Effector CD4-positive, alpha-beta T cell (primary cell): Measurements from ENCODE around the gene HYI.
"Not testable (repeated sequence)": the region's sequence is repeated elsewhere in the genome, so short reads cannot be mapped to it uniquely, and the experiment has no call there.

Source experiments
- DNase-seq: peaks from one replicate; pipeline ENCODE4 v3.0.0-alpha.2; 2020

The HYI gene

GRCh38 chr1:43426221-43426620 is 27.5 kb downstream of the HYI start:
- DNase-seq, result no peak

DNA sequence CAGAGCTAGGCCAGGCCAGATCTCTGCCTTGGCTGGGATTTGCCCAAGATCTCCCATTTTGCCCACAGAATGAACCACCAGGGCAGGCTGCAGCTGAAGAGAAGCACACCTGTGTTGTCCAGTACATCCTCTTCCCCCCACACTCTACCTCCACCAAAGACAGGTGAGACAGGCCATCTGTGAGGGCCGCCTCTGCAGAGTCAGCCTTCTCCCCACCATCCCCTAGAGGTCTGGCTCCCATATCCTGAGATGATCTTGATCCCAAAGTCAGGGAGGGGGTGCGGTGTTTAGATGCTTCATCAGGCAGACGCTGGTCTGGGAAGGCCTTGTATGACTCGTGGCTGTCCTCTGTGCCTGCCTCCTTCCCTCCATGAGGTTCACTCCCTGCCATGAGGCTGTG is 28.7 kb downstream of the HYI start:
- DNase-seq, result no peak

- no peak for DNase-seq
These were observed 29.8 kb downstream of the HYI start for GRCh38 chr1:43423672-43424550.

DNA sequence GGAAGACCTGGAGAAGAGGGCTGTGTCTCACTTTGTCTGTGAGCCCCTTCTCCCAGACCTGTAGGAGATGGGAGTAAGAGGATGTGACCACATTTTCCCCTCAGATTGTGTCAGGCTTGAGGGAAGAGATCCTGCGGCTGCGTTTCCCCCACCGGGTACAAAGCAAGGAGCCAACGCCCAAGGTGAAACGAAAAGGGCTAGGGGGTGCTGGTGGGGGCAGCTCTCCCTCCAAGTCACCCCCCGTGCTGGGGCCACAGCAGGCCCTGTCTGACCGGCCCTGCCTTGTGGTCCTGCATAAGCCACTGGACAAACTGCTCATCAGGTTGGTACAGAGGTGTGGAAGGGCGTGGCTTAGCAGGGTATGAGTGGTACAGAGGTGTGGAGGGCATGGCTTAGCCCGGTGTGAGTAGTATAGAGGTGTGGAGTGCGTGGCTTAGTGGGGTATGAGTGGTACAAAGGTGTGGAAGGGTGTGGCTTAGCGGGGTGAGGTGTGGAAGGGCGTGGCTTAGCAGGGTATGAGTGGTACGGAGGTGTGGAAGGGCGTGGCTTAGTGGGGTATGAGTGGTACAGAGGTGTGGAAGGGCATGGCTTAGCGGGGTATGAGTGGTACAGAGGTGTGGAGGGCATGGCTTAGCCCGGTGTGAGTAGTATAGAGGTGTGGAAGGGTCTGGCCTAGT is 30.6 kb downstream of the HYI start:
- no peak for DNase-seq

DNA sequence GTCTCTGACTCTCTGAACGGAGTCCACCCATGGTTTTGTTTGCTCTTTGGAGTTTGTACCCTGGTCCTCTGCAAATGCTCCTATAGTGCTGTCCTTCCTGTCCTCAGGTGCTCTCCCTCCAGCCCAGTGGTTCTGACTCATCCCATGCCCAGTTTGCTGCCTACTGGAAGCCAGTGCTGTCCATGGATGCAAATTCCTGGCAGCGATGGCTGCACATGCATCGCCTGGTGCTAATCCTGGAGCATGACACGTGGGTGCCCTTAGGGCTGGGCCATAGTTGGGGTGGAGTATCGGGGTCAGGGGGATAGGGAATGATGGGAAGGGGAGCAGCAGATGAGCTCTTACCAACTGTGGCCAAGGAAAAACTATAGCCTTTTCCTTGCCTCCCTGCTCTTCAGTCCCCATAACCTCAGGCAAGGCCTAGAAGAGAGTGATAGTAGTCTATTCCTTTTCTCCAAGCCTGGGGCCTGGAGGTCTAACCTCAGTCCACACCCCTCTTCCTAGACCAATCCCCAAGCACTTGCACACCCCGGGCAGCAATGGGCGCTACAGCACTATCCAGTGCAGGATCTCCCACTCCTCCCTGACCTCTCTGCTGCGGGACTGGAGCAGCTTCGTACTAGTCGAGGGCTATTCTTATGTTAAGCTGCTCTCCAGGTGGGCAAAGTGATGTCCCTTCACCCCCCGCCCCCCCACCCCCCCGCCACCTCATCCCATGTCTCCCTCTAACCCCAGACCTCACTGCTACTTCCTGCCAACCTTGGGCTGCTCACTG is 31.6 kb downstream of the HYI start:
- DNase-seq, result no peak

GRCh38 chr1:43421396-43421795 is 32.3 kb downstream of the HYI start:
- no peak for DNase-seq

GRCh38 chr1:43420874-43421273 is 32.9 kb downstream of the HYI start:
- no peak for DNase-seq

DNA sequence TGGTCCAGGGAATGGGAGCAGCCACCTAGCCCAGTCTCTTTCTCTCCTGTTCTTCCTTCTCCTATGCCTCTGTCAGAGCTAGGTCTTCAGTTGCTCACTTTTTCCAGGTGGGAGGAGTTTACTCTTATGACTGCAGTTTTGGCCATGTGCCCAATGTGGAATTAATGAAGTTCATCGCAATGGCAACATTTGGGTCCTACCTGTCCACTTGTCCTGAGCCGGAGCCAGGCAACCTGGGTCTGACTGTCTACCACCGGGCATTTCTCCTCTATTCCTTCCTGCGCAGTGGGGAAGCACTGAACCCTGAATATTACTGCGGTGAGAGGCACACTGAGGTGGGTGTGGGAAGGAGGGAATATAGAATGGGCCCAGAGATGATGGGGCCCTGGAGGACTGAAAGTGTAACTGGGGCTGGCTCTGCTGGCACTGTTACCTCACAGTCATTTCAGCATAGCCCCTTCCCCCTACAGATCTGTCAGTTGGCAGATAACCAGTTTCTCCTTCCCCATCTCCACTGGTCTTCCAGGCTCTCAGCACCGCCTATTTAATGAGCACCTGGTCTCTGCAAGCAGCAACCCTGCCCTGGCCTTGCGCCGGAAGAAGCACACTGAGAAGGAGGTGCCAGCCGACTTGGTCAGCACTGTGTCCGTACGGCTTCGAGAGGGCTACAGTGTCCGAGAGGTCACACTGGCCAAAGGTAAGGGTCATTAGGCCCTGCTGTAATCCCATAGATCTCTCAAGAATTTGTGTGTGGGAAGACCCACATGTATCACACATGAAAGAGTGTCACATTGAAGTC is 33.9 kb downstream of the HYI start:
- no peak for DNase-seq

GRCh38 chr1:43418858-43419257 is 34.9 kb downstream of the HYI start:
- no peak for DNase-seq

DNA sequence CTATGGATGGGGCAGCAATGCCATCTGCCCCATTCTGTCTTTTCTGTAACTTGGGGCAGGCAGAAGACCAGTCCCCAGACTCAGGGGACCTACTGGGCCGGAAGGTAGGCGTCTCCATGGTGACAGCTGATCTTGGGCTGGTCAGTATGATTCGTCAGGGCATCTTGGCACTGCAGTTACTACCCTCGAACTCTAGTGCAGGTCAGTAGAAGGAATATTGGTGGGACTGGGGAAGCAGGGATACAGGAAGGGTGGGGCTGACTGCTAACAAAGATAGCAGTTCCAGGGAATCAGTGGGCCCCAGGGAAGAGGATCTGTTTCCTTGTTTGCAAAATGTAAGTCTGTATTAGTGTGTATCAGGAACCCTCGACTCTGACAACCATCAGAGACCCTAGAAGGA is 37.8 kb downstream of the HYI start:
- DNase-seq, result no peak

DNA sequence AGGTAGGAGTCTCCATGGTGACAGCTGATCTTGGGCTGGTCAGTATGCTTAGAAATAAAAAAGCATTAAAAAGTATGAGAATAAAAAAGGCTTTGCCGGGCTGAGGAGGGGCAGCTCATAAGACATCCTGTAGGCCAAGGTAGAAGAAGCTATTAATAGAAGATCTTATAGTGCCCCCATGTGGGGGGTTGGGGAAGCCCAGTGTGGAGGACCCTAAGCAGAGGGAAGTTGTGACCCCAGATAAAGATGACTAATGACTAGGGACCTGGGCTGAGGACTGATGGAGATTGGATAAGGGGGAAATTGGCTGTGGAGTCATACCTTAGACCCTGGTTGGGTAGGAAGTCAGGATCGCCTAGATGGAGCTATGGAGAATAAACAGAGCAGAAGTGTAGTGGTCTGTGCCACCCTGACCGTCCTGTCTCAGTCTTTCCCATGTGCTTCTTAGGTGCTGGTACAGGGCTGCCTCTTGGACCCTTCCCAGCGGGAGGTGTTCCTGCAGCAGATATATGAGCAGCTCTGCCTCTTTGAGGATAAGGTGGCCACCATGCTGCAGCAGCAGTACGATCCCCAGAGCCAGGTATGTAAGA is 39.0 kb downstream of the HYI start:
- DNase-seq, result peak; percentile 54

DNA sequence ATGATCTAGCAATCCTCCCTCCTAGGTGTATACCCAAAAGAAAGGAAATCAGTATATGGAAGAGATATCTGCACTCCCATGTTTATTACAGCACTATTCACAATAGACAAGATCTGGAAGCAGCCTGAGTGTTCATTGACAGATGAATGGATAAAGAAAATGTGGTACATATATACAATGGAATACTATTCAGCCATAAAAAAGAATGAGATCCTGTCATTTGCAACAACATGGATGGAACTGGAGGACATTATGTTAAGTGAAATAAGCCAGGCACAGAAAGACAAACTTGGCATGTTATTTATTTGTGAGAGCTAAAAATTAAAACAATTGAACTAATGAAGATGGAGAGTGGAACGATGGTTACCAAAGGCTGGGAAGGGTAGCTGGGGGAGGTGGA is 40.3 kb downstream of the HYI start:
- not testable (repeated sequence) for DNase-seq

- DNase-seq, result no peak
These were observed 43.2 kb downstream of the HYI start for GRCh38 chr1:43410571-43410970.

DNA sequence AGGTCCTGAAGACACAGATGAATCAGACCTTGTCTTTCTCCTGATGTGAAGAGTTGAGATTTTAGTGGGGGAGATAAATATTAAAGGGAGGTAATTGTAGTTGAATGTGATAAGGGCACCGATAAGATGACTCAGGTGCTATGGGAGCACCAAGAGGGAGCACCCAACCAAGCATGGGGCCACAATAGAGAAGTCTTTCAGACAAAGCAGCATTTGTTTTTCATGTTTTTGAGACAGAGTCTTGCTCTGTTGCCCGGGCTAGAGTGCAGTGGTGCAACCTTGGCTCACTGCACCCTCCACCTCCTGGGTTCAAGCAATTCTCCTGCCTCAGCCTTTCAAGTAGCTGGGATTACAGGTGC is 47.9 kb downstream of the HYI start:
- DNase-seq, result no peak

DNA sequence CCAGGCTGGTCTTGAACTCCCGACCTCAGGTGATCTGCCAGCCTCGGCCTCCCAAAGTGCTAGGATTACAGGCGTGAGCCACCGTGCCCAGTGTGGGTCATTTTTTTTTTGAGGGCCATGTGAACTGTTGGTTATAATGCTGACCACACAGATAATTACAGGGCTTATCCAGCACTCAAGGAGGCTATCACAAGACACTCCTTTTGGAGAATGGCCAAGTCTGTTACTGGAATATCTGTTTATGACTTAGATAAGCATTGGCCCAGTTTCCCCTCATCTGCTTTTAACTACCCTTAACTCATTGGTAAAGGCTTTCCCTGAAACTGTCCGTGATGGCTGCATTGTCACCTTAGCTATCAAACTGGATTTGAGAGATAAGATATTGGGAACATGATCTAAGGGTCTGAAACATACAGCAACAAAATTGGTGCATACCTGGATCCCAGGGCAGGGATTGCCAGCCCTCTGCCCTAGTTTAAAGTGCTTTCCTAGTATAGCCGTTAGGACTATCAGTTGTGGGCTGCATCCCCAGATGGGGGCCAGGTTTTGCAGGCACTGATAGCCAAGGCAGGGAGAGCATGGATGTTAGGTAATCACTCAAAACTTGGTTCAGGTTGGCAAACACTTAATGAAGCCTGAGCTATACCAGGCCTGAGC is 48.4 kb downstream of the HYI start:
- DNase-seq, result no peak

- no peak for DNase-seq
These were observed 49.4 kb downstream of the HYI start for GRCh38 chr1:43404353-43404752.

DNA sequence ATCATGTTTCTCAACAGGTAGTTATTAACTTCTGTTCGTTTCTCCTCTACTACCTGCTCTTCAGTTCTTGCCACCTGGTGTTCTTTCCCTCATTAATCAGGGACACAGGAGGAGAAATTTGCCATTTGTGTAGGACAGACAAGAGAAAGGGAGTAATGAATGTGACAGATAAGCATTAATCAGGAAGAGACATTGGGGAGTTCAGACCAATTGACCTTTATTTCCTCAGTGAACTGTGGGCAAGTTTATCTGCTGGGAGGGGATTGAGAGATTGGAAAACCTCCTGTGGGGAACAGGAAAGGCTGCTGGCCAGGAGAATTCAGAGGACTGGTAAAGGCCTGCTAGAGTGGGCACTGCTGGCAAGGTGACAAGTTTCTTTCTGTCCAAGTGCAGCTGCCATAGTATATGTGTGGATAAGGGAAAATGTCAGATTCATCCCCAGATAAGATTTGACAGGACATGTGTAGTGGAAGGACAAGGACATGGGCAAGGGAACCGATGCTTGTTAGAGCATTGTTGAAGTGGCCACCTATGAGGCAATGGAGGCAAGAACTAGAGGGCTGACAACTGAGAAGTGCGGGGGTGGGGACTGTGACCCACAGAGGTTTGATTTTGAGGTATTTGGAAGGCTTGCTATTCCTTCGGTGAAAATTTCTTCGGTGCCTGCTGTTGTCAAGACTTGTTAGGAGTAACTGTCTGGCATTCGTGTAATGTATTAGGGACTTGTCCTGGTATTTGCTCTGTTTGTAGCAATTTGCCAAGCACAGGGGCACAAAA is 51.5 kb downstream of the HYI start:
- DNase-seq, result no peak
